ENCODE data around the gene DIMT1.

The DIMT1 gene

DNA sequence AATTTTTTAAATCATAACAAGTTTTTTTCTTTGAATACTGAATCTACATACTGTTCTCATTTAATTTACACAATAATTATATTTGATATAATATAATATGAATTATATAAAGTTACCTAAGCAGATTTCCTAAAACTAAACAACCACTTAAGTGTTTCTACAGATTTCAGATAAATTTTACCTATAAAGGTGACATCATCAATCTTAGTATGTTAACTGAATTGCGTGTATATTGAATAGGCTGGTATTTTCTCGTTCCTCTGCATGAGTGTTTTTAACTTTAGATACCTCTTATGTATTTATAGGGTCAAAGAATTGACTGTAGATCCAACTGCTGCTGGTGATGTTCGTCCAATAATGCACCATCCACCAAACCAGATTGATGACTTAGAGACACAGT lies 30.3 kb downstream of the DIMT1 start:
- TF ChIP-seq, protein P1, sequence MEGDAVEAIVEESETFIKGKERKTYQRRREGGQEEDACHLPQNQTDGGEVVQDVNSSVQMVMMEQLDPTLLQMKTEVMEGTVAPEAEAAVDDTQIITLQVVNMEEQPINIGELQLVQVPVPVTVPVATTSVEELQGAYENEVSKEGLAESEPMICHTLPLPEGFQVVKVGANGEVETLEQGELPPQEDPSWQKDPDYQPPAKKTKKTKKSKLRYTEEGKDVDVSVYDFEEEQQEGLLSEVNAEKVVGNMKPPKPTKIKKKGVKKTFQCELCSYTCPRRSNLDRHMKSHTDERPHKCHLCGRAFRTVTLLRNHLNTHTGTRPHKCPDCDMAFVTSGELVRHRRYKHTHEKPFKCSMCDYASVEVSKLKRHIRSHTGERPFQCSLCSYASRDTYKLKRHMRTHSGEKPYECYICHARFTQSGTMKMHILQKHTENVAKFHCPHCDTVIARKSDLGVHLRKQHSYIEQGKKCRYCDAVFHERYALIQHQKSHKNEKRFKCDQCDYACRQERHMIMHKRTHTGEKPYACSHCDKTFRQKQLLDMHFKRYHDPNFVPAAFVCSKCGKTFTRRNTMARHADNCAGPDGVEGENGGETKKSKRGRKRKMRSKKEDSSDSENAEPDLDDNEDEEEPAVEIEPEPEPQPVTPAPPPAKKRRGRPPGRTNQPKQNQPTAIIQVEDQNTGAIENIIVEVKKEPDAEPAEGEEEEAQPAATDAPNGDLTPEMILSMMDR (IDR thresholded peaks at IDR 0.05; ENCODE audit: control insufficient read depth, extremely low read depth, insufficient read depth) = no peak
- no peak overlapping the region for H3K4me3 ChIP-seq (ENCODE audit: low read depth, low read length)
- no peak for DNase-seq (ENCODE audit: low read depth)

DNA sequence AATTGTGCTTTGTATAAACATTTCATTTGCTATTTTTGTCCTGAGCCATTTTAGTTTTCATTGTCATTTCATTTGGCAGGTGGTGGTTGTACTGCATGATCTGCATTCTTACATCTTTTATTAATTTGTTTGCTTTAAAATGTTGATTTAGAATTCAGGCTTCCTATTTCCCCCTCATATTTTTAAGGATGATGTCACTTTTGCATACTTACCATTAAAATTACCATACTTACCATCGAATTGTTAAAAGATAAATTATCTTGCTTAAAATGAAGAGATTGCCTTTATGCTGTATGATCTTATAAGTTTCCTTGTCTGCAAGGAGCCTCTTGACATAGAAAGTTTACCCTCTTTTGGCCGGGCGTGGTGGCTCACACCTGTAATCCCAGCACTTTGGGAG lies 31.1 kb downstream of the DIMT1 start:
- no peak for DNase-seq (ENCODE audit: low read depth)
- TF ChIP-seq, protein P1 (IDR thresholded peaks at IDR 0.05; ENCODE audit: control insufficient read depth, extremely low read depth, insufficient read depth) = no peak
- no peak overlapping the region for H3K4me3 ChIP-seq (ENCODE audit: low read depth, low read length)

DNA sequence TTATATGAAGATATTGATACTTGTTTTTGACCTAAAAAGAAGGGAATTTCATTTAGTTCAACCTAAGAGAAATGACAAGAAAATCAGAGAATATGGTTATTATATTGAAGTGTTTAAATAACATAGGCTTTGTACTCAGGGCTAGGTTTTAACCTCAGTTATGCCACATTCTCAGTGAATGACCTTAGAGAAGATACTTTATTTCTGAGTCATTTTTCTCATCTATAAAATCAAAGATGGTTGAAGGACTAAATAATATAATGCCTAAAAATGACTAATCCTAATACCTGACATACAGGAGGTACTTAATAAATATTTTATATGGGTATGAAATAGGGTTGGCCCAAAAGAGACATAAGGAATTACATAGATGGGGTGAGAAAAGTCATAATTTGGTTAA lies 32.3 kb downstream of the DIMT1 start:
- TF ChIP-seq, protein P1 (IDR thresholded peaks at IDR 0.05; ENCODE audit: control insufficient read depth, extremely low read depth, insufficient read depth) = no peak

DNA sequence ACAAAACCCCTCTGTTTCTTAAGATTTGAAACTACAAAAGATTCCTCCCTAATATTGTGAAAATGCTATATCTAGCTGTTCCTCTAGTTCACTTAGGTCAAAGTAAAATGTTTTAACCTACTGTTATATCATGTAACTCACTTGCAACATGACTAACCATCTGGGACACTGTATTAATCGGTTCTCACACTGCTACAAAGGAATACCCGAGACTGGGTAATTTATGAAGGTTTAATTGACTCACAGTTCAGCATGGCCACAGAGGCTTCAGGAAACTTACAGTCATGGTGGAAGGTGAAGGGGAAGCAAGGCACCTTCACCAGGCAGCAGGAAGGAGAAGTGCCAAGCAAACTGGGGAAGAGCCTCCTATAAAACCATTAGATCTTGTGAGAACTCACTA lies 34.7 kb downstream of the DIMT1 start:
- TF ChIP-seq, protein P1 (IDR thresholded peaks at IDR 0.05; ENCODE audit: control insufficient read depth, extremely low read depth, insufficient read depth) = no peak
- no peak for DNase-seq (ENCODE audit: low read depth)
- no peak overlapping the region for H3K4me3 ChIP-seq (ENCODE audit: low read depth, low read length)

More for the DNA sequence above, 32.3 kb downstream of the DIMT1 start:
- H3K4me3 ChIP-seq (ENCODE audit: low read depth, low read length) = no peak overlapping the region
- DNase-seq (ENCODE audit: low read depth) = no peak

DNA sequence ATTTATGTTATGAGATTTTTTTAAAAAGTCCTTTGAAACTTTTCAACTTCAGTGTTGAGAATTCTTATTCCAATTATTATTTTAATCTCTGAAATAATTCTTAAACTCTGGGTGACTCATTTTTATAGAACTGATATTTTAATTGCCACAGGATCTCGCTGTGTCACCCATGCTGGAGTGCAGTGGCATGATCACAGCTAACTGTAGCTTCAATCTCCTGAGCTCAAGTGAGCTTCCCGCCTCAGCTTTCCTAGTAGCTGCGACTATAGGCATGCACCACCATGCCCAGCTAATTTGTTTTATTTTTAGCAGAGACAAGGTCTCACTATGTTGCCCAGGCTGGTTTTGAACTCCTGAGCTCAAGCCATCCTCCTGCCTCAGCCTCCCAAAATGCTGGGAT lies 41.0 kb downstream of the DIMT1 start:
- TF ChIP-seq, protein P1 (IDR thresholded peaks at IDR 0.05; ENCODE audit: control insufficient read depth, extremely low read depth, insufficient read depth) = no peak
- DNase-seq (ENCODE audit: low read depth) = no peak
- no peak overlapping the region for H3K4me3 ChIP-seq (ENCODE audit: low read depth, low read length)

DNA sequence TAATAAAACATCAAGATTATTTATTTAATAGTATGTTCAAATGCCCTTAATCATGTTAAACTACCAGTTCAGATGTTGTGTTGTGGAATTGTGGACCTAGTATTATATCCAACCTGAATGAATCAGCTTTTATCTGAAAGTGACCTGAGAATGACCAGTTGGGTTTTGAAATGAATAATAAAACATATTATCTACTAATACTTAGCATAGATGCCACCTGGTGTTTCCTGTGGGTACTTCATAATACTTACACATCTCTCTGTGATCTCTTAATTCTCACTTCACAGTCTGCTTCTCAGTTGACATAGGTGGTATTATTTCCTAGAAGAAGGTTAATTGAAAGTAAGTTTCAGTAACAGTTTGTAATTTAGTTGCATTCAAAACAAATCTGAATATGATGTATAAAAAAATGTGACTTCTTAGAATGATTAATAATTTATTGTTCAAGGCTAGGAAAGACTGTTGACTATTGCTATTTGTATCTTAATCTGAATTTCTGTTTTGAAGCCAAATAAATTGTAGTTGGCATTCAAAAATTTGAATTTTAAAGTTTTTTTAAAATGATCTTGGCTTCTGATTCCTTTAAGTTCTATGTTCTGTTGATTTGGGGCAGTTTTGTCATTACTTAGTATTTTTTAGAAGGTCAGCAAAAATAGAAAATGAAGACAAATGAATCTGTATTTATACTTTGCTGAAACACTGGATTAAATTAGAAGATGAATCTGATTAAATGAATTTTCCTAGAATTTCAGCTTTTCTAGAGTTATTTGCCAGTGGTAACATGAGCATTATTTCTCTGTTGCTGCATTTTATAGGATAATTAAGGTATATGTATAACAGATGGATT lies 49.5 kb downstream of the DIMT1 start:
- no peak overlapping the region for H3K4me3 ChIP-seq (ENCODE audit: low read depth, low read length)
- TF ChIP-seq, protein P1 (IDR thresholded peaks at IDR 0.05; ENCODE audit: control insufficient read depth, extremely low read depth, insufficient read depth) = peak; percentile 51
- no peak for DNase-seq (ENCODE audit: low read depth)
